ENCODE data around the gene AFG1L.

DNA sequence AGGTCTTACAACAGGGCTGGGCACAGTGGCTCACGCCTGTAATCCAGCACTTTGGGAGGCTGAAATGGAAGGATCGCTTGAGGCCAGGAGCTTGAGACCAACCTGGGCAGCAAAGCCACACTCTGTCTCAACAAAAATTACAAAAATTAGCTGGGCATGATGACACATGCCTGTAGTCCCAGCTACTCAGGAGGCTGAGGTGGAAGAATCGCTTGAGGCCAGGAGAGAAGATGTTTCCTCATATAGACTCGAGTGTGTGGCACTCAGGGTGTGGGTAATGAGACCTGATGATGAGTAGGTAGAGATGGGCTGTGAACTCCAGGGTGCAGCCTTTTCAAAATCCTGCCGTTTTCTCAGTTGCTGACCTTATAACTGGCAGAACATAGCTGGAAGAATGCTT, 140.5 kb downstream of the AFG1L start:
- TF ChIP-seq, protein P1, sequence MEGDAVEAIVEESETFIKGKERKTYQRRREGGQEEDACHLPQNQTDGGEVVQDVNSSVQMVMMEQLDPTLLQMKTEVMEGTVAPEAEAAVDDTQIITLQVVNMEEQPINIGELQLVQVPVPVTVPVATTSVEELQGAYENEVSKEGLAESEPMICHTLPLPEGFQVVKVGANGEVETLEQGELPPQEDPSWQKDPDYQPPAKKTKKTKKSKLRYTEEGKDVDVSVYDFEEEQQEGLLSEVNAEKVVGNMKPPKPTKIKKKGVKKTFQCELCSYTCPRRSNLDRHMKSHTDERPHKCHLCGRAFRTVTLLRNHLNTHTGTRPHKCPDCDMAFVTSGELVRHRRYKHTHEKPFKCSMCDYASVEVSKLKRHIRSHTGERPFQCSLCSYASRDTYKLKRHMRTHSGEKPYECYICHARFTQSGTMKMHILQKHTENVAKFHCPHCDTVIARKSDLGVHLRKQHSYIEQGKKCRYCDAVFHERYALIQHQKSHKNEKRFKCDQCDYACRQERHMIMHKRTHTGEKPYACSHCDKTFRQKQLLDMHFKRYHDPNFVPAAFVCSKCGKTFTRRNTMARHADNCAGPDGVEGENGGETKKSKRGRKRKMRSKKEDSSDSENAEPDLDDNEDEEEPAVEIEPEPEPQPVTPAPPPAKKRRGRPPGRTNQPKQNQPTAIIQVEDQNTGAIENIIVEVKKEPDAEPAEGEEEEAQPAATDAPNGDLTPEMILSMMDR (IDR thresholded peaks at IDR 0.05; ENCODE audit: insufficient read depth, low read length) = no peak
- TF ChIP-seq POLR2AphosphoS5 (IDR thresholded peaks at IDR 0.05; ENCODE audit: low read depth) (no peak), REST (IDR thresholded peaks at IDR 0.05; ENCODE audit: insufficient replicate concordance, low read depth) (no peak), SPI1 (IDR thresholded peaks at IDR 0.05; ENCODE audit: borderline replicate concordance, low read depth) (no peak)

Measured in HL-60 (cell line).